HG03135 (cell line): ENCODE data around the gene XRRA1.

Experiments
- ATAC-seq: cut with Tn5 transposase; IDR thresholded peaks from one replicate; pipeline ENCODE4 v1.9.1; 2021; ENCODE audit warnings: mild to moderate bottlenecking, moderate library complexity; ENCODE audit not compliant: unreplicated experiment

The XRRA1 gene

DNA sequence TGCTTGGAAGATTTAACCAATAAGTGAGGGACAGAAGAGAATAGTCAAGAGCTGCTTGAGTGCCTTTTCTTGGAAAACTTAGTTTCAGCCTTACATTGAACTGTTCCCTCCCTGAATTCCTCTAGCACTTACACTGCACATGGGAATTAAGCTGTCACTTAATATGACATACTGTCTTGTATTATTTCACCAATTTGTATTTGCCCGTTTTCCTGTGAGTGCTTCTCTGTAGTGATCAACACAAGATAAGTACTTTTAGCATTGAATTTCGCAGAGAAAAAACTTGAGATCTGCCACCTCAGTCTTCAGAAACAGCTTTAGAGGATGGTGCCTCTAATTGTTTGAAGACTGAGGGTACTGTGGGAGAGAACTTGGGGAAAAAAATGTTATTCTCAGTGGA, 3.9 kb upstream of the XRRA1 start:
- ATAC-seq: no peak

DNA sequence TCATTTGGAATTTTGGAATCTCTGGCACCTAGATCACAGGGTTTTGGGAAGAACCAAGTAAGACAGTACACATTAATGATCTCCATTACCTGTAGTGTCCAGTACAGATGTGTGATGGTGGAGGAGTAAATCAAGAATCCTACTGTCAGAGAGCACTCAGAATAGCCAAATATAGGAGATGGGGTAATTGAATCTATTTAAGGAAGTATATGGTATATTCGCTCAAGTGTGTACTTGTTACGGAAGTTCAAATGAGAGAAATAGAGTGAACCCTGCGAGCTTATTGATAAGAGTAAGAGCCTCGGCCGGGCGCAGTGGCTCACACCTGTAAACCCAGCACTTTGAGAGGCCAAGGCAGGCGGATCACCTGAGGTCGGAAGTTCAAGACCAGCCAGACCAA, 2.3 kb upstream of the XRRA1 start:
- no peak for ATAC-seq

DNA sequence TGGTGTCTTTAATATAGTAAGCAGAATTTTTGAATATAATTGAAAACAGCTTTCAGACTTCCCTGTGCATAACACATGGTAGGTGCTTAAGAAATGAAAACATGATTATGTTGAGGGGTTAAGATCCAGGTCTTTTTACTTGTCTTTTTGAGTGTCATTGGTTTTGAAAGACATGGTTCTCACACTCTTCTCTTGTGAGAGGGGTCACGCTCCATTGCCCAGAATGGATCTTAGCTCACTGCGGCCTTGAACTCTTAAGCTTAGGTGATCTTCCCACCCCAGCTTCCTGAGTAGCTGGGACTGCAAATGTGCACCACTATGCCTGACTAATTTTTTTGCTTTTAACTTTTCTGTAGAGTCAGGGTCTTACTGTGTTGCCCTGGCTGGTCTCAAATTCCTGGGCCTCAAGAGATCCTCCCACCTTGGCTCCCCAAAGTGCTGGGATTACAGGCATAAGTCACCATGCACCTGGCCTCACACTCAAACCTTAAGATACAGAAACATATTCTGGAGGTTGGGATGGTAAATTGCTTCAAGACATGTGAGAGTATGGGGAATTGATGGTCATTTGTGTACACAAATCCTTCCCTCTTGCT, 1.6 kb upstream of the XRRA1 start:
- ATAC-seq: no peak

DNA sequence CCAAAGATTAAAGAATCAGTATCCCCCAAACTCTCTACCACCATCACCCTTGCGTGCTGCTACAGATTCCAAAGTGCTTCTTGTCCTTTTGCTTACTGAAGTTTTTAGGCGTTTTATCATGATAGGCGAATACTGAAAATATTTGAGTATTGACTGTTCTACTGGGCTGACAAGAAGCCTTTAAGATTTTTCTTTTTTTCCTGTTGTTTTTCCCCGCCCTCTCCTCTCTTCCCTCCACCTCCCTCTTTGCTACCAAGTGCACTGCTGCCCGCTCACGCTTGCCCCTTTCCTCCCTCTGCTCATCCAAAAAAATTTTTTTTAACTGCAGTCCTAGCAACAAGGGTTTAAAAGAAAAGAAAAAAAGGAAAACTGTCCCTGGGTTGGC, 854 bp upstream of the XRRA1 start:
- ATAC-seq: no peak

DNA sequence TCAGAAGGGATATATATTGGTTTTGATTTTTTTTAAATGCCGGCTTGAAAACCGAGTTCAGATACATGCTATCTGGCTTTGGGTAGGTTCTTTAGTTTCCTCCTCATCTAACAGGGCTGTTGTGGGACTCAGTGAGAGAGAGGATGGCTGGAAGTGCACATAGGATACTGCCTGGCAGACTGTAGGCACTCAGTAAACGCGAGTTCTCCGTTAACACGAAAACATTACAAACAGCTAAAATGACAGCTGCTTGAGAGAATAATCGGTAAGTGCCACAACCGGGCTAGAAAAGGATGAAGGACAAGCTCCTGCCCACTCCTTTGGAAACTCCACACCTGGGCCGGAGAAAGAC, 369 bp downstream of the XRRA1 start:
- ATAC-seq: peak; percentile 13

DNA sequence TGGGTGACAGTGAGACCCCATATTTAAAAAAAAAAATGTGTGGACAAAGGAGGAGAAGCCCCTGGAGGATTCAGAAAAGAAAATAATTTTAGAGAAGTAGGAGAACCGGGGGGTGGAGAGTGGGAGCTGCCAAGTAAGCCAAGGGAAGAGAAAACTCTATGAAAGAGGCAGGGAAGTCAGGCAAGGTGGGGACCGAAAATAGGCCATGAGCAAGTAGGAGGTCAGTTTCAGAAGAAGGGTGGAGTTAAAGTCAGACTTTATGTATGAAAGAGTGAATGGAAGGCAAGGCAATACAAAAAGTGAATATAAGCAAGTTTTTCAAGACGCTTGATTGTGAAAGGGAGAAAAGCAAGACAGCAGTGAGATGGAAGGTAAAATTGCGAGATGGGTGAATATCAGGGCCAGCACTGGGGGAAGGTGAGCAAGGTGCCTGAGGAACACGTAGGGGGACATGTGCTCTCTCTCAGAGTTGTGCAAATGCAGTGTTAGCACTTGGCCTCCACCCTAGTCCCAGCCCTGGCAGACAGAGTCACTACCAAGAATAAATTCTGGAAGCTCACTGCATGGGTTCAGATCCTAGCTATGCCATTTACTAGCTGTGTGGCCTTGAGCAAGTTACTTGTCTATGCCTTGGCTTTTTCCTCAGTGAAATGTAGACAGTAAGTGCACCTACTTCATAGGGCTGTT, 6.7 kb downstream of the XRRA1 start:
- ATAC-seq: no peak

DNA sequence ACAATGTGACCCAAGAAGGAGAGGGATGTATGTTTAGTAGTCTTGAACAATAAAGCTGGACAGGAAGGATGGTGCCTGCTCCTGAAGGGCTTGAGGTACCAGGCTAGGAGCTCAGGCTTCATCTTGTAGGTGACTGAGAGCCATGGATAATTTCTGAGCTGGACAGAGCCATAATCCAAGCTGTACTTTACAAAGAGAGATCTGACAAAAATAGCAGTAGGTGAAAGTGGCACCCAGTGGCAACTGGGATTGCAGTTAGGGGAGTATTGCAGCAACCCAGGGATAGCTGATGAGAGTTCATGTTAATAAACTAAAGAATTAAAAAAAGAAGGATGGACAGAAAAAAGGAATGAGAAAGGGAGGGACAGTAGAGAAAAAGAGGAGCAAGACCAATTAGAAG, 7.4 kb downstream of the XRRA1 start:
- ATAC-seq: no peak

DNA sequence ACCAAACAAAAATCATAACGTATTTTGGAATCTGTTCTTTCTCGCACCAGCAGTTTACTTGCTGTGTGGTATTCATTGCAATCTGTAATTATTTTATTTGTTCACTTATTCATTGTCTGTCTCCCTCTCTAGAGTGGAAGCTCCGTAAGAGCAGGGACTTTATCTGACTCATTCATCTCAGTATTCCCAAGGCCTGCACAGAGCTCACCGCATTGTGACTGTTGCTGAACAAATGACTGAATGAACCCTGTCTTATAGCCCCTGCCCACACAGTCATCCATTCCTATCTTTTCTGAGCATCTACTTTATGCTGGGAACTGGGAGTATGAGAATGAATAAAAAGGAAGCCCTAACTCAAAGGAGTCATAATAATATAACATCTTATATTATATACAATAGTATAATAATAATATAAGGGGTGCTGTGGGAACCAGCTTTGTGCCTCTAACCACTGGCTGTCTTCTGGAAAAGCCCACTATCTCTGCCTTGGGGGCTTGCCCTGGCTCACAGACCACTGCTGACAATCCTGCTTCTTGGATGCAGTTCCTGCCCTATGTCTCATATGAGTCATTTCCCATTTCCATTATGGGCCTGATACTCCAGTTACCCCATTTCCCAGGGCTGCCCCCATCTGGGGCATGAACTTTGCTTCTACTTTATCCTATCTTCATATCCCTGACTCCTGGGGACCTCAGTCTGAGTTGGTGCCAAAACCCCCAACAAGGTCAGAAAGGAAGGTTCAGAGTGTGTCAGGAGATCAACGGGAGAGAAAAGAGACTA, 11.0 kb downstream of the XRRA1 start:
- ATAC-seq: no peak

DNA sequence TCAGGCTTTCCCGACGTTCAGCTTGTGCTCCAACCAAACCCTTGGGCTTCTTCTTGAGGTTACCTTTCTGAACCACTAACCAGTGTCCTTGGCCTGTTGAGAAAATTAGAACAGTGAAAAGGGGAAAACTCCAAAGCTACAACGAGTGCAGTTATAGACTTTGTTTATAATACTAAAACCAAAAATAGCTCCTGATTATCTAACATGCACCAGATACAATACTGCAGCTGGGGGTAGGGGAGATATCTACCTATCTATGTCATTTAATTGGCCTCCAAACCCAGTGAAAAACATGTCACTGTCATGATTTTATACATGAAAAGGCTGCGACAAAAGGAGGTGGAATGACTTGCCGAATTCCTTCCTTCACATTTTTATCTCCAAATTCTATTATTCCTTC, 11.9 kb downstream of the XRRA1 start:
- ATAC-seq: no peak

DNA sequence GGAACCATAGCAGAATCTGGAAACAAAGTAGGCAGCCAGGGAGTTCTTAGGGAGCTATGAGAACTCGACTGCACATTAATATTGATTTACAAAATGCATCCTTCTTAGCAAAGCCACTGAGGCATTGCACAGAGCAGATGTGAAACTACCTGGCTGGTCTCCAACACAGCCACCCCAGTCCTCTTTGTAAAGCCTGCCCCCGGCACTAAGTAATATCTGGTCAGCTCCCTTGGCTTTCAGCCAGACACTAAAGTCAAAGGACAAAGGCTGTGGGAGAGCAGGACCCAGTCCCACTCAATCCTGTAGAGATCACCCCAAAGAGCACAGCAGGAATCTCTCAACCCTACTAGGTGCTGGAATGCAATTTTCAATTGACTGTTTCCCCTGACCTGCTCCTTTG, 12.8 kb downstream of the XRRA1 start:
- ATAC-seq: no peak

DNA sequence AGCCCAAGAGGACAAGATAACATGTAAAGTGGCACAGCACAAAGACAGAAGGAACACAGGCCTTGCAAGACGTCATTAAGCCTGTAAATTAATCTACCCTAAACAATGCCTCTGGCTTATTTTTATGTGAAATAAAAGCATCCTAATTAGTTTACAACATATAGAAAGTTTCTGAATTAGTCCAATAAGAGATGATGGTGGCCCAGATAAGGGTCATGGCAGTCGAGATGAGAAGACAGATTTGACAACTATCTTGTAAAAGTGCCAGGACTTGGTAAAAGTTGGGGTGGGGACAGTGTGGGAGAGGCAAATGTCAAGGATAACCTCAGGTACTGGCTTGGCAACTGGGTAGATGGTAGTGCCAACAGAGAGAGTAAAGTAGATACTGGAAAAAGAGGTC, 13.6 kb downstream of the XRRA1 start:
- ATAC-seq: no peak

DNA sequence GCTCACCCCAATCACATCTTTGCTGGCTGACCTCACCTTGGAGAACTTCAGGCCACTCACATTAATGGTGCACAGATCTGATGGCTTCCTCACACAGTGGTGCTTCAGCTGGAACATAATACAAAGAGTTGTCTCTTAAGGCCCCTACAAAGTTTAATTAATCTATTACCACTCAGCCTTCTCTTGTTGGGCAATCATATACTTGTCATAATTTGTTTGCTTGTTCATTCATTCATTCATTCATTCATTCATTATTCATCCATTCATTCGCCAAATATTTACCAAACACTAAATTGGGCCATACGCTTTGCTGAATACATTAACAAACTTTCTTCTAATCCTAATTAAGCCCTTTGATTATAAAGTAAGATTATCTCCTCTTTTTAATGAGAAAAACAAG, 15.1 kb downstream of the XRRA1 start:
- ATAC-seq: no peak

DNA sequence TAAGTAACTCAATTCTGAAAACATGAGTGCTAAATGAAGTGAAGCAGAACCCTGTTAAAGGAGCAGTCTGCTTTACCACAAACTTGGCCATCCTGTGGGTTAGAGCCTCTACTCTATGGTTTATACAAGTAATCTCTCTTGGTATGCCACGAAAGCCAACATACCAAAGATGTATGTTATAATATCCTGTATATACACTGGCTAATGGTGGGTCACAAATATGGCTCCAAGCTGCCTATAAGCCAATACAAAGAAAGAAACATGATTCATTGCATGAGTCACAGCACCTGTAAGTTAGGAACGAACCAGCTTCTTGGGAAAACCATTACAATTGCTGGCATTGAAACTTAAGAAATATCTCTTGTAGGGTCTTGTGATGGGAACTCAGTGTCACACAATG, 16.1 kb downstream of the XRRA1 start:
- no peak for ATAC-seq

DNA sequence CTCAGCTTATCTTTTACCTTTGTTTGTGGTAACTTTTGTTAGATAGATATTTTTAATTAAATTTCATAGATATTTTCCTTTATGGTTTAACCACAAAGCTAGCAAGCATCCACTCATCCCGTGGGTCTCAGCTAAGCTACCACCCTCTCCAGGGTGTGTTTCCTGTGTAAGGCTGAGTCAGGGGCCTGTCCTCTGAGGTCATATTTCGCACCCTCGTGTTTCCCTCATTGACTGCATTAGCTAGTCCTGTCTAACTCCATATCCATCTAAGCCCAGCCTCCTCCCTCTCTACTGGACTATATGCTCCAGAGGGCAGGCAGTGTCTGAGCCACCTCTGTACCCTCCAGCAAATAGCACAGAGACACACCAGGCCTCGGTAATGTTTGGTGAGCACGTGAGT, 16.7 kb downstream of the XRRA1 start:
- ATAC-seq: no peak

DNA sequence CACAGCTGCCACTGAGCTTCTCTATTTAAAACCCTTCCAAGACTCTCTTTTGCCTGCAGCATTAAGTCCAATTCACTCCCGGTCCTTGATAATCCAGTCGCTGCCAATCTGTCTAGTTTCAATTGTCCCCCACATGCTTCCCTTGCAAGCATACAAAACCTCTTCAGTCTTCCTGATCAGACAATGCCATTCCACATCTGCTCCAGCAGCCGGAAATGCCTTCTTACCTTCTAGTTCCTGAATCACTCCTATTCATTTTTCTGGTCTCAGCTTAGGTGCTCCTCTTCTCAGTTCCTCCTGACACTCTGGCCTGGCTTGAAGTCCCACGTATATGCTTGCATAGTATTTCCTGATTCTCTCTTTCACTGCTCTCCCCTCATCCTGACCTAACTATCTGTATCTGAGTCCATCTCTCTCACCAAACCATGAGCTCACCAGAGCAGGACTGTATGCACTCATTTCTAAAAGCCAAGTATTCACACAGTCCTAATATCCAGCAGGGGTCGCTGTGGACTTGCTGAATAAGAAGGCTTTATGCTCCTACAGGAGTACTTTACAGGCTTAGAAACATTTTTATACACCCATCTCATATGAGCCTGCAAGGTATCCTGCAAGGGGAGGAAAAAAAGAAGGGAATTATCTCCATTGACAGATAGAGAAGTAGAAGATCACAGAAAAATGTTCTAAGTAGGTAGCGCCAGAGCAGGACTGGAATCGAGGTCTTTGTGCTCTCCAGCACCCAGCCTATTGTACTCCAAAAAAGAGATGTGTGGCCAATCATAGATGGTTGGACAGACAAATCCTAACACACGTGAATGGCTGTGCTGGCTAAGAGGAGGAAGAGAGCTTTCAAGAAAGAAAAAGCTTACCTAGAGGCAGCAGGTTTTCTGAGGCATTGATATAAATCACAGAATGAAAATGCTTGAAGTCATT, 19.2 kb downstream of the XRRA1 start:
- no peak for ATAC-seq

DNA sequence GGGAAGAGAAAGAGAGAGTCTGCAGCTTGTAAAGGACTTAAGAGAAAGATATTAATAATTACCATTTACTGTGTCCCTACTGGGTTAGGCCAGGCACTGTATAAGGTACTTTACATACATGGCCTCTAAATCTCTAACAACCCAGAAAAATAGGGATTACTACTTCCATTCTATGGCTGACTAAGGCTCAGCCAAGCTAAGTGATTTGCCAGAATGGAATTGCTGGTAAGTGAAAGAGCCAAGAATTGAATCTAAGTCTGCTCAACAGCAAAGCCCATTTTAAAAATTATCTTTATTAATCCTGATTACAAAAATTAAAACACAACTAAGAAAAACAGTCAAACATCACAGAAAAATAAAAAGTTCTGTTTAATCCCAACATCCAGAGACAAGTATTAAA, 21.4 kb downstream of the XRRA1 start:
- ATAC-seq: no peak

DNA sequence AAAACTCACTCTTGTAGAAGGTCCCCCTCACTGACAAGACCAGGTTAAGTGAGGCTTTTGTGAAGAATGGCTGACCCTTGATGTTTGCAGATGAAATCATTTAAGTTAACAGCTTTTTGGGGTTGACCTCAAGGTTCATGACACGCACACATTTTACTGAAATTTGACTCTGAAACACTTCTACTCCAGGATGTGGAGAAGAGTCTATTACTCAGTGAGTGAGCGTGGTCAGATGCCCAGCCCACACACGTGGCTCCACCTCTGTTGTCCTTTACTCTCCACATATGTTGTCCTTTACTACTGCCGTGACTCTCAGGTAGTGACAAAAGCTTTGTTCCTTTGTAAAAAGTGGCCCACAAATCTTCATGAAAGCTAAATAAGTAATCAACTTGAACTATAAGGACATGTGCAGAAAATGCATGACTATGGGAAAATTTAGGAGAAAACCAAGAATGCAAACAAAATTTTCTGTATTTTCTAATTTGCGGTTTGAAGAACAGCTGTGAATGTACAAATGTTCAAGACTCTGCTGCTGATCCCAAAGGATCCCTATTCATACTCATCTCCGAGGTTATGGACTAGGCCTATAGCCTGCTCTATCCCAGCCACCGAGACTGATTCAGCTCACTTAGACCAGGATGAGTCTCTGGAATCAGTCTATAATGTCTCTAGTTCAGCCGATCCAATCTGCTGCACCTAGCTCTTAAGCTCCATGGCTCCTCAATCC, 22.4 kb downstream of the XRRA1 start:
- no peak for ATAC-seq

DNA sequence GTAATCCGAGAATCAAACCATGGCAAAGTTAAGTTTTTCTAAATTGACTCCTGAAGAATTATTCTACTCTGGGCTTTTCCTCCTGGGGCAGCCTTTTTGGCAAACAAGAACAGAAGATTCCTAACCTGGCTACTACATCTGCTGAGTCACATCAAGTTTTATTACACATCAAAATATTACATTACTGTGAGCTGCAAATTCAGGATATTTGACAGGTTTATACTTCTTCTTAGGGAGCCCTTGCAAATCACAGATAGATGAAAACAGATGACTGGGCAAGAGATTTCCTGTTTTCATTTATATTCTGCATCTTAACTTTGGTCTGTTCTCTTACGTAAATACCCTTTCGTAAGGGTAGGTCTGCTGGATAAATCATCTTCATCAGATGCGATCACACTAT, 23.6 kb downstream of the XRRA1 start:
- no peak for ATAC-seq

DNA sequence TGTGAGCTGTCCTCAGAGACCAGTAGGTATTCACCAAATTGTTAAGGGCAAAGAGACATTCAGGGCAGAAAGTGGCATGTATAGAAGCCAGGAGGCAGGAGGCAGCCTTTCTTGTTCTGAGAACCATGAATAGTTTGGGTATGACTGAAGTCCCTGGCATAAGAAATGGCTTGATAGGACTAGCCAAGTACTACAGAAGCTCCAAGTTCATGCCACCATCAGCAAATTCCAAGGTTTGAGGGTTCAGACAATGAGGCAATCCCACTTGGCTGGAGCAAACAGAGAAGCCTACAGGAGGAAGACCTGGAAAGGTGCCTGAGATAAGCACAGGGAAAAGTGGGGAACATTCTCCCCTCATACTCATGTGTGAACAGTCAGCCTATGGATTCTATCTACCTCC, 25.8 kb downstream of the XRRA1 start:
- ATAC-seq: no peak

DNA sequence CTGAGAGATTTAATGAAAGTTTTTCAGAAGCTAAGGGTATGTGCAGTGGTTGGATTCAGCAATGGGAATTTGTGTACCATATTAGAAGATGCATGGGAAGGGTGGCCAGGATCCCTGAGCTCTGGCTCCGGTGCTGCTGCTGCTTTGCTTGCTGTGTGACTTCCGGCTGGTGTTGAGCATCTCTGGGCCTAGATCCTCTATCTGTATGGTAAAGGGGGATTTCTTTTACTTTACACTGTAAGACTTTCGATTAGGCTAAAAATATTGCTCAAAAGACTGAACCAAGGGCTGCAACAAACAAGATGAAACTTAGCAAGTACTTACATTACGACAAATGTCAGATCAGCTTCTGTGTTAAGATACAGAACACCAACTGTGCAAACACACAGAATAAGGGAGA, 39.1 kb downstream of the XRRA1 start:
- ATAC-seq: no peak

DNA sequence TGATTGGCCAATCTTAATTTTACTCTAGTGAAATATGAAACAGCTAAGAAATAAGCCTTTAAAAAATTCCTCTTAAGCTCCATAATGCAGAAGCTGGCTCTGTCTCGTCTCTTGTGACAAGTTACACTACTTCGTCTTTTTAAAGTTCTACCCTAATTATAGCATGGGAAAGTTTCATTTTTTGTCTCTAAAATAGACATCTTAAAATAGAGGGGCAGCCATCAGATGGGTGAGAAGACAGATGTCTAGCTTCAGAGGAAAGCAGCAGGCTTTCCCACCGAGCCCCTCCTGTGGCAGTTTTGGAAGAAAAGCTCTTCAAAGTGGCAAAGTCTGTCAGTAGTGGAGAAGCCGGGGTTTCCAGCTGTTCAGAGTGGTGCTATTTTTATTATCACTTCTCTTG, 39.5 kb downstream of the XRRA1 start:
- no peak for ATAC-seq
